Effector memory CD8-positive, alpha-beta T cell (primary cell): Measurements from ENCODE around the gene KITLG.
"Not testable (repeated sequence)": the region's sequence is repeated elsewhere in the genome, so short reads cannot be mapped to it uniquely, and the experiment has no call there.

Experiments
- ATAC-seq: fragments of 150-1000 bp; cut with Tn5 transposase; replicated peaks from 2 replicates; pipeline ENCODE4 v1.10.0; 2021; ENCODE audit warnings: mild to moderate bottlenecking, moderate library complexity
- DNase-seq, 3 experiments: peaks; one replicate each; pipeline ENCODE4 v3.0.0; 2021
- H3K27ac Mint-ChIP-seq, 2 donors: one replicate each; pipeline ENCODE4 v1.8.0; 2022; ENCODE audit warnings: mild to moderate bottlenecking in 2 of 2, mixed read lengths in 2 of 2, moderate library complexity in 2 of 2
- H3K27me3 Mint-ChIP-seq, 2 donors: one replicate each; pipeline ENCODE4 v1.8.0; 2022; ENCODE audit warnings: mixed read lengths in 2 of 2
- H3K36me3 Mint-ChIP-seq: one replicate; pipeline ENCODE4 v1.8.0; 2022; ENCODE audit warnings: mild to moderate bottlenecking, moderate library complexity, mixed read lengths; ENCODE audit not compliant: insufficient read depth
- H3K4me1 Mint-ChIP-seq, 2 donors: one replicate each; pipeline ENCODE4 v1.8.0; 2022; ENCODE audit warnings: low read depth in 2 of 2, mixed read lengths in 2 of 2
- H3K4me3 Mint-ChIP-seq, 2 donors: one replicate each; pipeline ENCODE4 v1.8.0; 2022; ENCODE audit warnings: mild to moderate bottlenecking in 2 of 2, mixed read lengths in 2 of 2, moderate library complexity in 2 of 2
- H3K9me3 Mint-ChIP-seq, 2 donors: one replicate each; pipeline ENCODE4 v1.8.0; 2022; ENCODE audit warnings: mixed read lengths in 2 of 2

Gene KITLG

DNA sequence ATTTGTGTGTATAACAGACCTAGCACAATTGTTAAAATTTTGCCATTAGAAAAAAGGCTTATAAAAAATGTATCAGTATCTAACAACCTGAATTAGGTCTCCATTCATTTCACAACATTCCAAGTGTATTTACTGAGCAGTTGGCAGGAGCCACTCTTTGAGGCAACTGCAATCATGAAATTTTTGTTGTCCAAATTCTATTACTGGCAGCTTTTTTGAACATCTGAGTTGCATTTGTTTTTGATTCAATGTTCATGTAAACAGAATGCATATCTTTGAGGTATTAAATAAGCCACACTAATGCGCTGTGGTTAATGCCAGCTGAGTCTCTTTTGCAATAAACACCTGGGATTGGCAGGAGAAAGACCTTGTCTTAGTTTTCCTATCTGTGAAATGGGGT lies 8.7 kb downstream of the KITLG start:
- ATAC-seq (no peak), DNase-seq (no peak)
- no peaks in the 10 kb centered on the region for H3K36me3 Mint-ChIP-seq
- no peak overlapping the region for H3K27ac Mint-ChIP-seq
- H3K9me3 Mint-ChIP-seq: no peaks in the 10 kb centered on the region
- H3K4me3 Mint-ChIP-seq: no peak overlapping the region
- H3K27me3 Mint-ChIP-seq: no peaks in the 10 kb centered on the region
- no peaks in the 10 kb centered on the region for H3K4me1 Mint-ChIP-seq

DNA sequence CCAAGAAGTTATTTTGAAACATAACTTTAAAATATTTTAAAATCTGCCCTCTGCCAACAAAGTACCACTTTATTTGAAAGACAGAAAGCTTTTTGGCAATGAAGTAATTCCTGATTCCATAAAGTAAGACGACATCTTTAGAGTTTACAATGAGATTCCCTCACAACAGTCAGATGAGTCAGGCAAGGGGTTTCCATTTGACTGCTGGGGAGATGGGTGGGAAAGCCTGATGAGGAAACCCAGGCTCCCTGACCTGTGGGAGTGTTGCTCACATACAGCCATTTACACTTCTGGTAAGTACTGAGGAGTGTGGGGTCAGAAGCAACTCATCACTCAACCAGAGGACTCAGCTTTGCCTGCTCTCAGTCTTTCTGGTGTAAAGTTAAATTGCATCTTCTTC lies 10.2 kb downstream of the KITLG start:
- Mint-ChIP-seq H3K9me3 (no peaks in the 10 kb centered on the region), H3K36me3 (no peaks in the 10 kb centered on the region), H3K27ac (no peak overlapping the region), H3K4me1 (no peaks in the 10 kb centered on the region), H3K27me3 (no peaks in the 10 kb centered on the region), H3K4me3 (no peak overlapping the region)
- ATAC-seq (no peak), DNase-seq (no peak)

DNA sequence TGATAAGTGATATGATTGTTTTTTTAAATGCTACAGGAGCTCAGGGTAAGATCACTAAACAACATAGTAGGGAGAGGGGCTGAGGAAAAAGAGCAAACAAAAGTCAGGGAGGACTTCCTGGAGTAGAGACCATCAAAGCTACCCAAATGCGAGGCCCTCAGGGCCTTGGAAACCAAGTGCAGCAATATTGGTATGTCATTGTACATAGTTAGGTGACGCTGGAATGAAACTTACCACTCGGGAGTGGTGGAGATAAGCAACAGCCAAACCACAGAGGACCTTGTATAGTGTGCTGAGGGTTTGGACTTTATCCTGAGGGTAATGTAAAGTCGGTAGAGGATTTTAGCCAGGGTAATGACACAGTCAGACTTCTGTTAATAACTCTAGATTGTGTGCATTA lies 13.8 kb downstream of the KITLG start:
- Mint-ChIP-seq H3K27ac (no peak overlapping the region), H3K9me3 (no peaks in the 10 kb centered on the region), H3K4me3 (no peak overlapping the region), H3K4me1 (no peaks in the 10 kb centered on the region), H3K27me3 (no peaks in the 10 kb centered on the region), H3K36me3 (no peaks in the 10 kb centered on the region)
- ATAC-seq (no peak), DNase-seq (no peak)

DNA sequence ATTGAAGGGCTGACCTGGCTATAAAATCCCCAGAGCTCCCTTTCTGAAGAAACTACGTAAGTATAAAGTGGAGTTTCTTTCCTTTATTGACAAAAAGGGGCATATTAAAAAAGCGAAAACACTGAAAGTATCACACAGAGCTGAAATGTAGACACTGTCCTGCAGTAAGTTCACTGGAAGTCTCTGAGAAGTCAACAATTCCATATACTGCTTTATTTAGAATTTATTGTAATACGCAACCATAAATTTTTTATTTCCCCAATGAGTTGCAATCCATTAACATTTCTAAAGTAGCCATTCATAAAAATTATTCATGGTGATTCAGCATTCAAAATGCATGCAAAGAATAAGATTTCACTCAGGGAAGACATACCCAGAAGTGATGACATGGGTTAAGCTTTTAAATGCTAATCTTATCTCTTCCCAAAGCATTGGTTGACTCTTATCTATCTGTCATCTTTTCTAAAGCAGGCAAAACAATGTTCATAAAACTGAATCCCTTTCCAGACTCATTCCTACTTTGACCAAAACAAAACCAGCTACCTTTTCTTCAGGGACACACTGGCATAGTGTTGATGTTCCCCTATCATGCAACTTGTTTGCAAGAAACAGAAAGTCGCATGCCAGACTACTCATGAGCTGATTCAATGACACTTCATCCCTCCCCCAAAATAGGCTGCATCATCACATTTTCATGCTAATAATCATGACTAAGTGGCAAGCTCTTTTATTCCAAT lies 17.3 kb downstream of the KITLG start:
- no peaks in the 10 kb centered on the region for H3K9me3 Mint-ChIP-seq
- no peak overlapping the region for H3K4me3 Mint-ChIP-seq
- DNase-seq (no peak), ATAC-seq (no peak)
- no peaks in the 10 kb centered on the region for H3K36me3 Mint-ChIP-seq
- H3K4me1 Mint-ChIP-seq: no peaks in the 10 kb centered on the region
- no peaks in the 10 kb centered on the region for H3K27me3 Mint-ChIP-seq
- no peak overlapping the region for H3K27ac Mint-ChIP-seq

DNA sequence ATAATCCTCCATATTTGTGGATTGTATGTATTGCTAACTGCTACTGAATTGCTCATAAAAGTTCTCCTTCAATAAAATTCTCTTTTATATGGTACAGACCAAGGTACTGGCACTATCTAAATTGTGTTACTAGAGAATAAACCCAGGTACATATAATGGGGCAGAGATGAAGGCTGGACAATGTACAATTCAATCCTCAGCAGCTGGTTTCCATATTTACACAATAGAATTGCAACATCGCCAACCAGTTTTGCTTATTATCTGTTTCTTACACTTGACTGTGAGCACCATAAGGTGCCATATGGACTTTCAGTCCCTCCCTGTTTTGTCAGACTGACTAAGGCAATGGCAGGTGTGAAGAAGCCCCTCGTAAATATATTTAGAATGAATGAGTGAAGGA lies 18.1 kb downstream of the KITLG start:
- Mint-ChIP-seq H3K36me3 (no peaks in the 10 kb centered on the region), H3K9me3 (no peaks in the 10 kb centered on the region), H3K4me1 (no peaks in the 10 kb centered on the region), H3K4me3 (no peak overlapping the region), H3K27me3 (no peaks in the 10 kb centered on the region), H3K27ac (no peak overlapping the region)
- ATAC-seq (no peak), DNase-seq (no peak)

DNA sequence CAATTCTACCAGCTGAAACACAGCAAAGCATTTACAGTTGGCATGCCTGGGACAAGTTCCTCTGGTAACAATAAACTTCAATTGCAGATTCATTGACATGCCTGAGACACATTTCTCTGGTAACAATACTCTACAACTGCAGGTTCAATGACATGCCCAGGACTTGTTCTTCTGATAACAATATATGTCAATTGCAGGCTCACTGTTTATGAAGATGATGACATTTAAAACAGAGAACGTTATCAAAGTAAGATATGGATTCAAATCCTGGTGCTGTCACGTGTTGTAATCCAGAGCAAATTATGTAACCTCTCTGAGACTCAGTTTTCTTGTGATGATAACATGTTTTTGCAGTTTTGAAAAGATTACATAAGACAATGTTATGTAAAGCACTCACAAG lies 20.5 kb downstream of the KITLG start:
- no peak overlapping the region for H3K4me3 Mint-ChIP-seq
- H3K36me3 Mint-ChIP-seq: no peaks in the 10 kb centered on the region
- DNase-seq: no peak
- H3K27ac Mint-ChIP-seq: no peak overlapping the region
- no peaks in the 10 kb centered on the region for H3K4me1 Mint-ChIP-seq
- no peak for ATAC-seq
- H3K9me3 Mint-ChIP-seq: no peaks in the 10 kb centered on the region
- H3K27me3 Mint-ChIP-seq: no peaks in the 10 kb centered on the region

DNA sequence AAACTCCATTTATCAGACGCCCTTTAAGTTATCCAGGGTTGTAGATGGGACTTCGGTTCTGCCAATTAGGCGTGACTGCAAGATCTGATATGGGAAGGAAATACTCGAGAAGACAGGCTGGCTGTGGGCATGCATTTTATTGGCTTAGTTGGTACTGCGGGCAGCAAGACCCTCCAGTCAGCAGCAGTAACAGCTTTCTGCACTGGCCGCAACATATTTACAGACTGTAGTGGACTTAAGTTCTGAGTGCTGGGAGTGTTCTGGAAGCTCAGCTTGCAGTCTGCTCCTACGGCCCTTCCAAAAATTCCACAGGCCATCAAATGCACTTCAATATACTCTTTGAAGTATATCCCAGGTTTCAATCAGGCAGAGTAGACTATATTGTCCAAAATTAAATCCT lies 21.1 kb downstream of the KITLG start:
- Mint-ChIP-seq H3K4me3 (no peak overlapping the region), H3K4me1 (no peaks in the 10 kb centered on the region), H3K9me3 (no peaks in the 10 kb centered on the region), H3K36me3 (no peaks in the 10 kb centered on the region), H3K27me3 (no peaks in the 10 kb centered on the region), H3K27ac (no peak overlapping the region)
- DNase-seq: no peak
- no peak for ATAC-seq

DNA sequence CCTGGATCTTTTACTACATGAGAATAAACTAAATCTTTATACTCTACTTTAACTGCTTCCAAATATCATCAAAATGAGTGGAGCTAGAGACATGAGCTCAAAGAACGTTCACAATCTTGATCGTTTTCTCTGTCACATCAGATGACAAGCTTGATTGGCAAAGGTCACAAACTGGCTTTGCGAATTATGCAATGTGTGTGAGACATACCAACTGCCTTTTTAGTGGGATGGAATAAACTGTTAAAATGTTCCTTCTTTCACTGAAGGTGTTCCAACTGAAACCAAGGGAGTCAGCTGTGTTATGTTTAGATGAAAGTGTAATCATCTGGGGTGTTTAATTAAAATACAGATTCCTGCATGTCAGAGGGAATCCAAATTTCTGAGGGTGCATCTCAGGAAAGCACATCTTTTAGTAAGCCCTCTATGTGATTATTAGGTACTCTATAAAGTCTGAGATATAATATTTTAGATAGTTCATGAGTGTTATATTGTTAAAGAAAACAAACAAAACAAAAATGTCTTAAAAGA lies 21.9 kb downstream of the KITLG start:
- H3K4me1 Mint-ChIP-seq: no peaks in the 10 kb centered on the region
- no peak for DNase-seq
- H3K27me3 Mint-ChIP-seq: no peaks in the 10 kb centered on the region

DNA sequence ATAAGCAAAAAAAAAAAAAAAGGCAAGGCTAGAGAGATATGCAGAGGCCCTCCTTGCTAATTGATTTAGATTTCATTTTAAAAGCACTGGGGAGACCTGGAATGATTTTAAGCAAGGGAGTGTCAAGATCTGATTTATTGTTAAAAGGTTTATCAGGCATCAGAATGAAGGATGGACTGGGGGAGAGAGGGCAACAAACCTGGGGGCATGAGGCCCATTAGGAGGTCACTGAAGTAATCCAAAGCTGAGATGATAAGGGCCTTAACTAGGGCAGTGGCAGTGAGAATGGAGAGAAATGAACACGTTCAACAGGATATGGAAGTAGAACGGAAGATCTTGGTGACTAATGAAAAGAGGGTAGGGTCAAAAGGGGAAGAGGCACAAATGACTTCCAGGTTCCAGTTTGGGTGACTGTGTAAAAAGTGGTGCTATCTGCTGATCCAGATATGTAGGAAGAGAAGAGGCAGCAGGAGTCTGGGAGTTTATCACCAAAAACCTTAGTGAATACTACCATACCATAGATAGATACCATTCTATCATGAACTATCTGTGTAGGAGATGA lies 24.0 kb downstream of the KITLG start:
- Mint-ChIP-seq H3K4me1 (no peaks in the 10 kb centered on the region), H3K36me3 (no peaks in the 10 kb centered on the region), H3K9me3 (no peaks in the 10 kb centered on the region), H3K27me3 (no peaks in the 10 kb centered on the region), H3K4me3 (no peak overlapping the region), H3K27ac (no peak overlapping the region)
- ATAC-seq (no peak), DNase-seq (no peak)

More for the DNA sequence above, 21.9 kb downstream of the KITLG start:
- Mint-ChIP-seq H3K4me3 (no peak overlapping the region), H3K36me3 (no peaks in the 10 kb centered on the region), H3K9me3 (no peaks in the 10 kb centered on the region), H3K27ac (no peak overlapping the region)
- no peak for ATAC-seq

DNA sequence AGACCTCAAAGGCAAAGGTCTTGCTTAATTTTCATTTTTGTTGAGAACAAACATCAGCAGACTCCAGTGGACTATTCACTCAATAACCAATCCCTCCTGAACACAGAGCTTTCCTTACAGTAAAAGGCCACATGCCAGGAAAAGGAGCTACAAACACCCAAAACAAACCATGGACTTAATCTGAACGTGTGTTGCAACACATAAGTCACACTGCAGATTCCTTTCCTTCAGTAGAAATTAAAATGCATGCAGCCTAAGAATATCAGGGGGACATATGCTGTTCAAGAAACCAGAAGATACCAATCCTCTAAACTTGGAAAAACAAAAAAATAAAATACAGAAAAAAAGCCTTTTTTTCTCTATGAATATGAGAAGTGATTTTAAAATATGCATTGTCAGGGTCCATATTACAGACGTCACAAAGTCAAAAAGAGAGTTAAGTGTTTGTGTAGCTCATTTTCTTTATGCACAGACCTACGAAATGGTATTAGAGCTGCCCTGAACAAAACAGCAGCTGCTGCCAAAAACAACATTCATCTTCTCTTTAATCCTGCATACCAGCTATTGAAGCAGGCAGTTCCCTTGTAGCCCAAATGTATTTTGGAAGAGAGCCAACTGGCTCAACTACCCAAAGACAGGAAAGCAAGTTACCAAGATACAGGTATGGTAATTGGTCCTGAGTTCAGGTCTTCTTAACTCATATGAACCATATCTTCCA lies 26.2 kb downstream of the KITLG start:
- no peaks in the 10 kb centered on the region for H3K27me3 Mint-ChIP-seq
- no peak overlapping the region for H3K27ac Mint-ChIP-seq
- H3K36me3 Mint-ChIP-seq: no peaks in the 10 kb centered on the region
- H3K9me3 Mint-ChIP-seq: no peaks in the 10 kb centered on the region
- no peak overlapping the region for H3K4me3 Mint-ChIP-seq
- ATAC-seq (no peak), DNase-seq (no peak)
- H3K4me1 Mint-ChIP-seq: no peaks in the 10 kb centered on the region

DNA sequence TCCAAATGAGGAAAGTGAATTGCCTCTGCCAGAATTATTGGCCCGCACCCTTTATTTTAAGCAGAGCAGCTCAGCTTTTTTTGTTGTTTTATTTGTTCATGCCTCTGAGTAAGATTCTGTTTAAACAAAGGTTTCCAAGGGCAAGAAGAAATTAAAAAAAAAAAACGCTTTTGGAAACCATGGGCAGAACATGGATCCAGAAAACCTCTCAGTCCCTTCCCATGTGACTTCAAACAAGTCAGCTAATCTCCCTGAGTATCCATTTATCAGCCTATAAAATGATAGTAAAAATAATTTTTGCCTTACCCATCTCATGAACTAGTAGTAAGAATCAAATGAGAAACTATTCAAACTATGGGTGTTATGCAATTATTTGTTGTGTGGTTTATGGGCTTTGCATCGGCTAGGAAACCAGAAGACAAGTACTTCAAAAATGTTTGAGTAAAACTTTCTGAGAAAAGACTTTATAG lies 27.6 kb downstream of the KITLG start:
- Mint-ChIP-seq H3K9me3 (peaks cover 0 to 2% of the 10 kb centered on the region in 2 donors), H3K4me3 (no peak overlapping the region), H3K36me3 (no peaks in the 10 kb centered on the region), H3K4me1 (no peaks in the 10 kb centered on the region), H3K27ac (no peak overlapping the region), H3K27me3 (no peaks in the 10 kb centered on the region)
- DNase-seq (no peak), ATAC-seq (no peak)

DNA sequence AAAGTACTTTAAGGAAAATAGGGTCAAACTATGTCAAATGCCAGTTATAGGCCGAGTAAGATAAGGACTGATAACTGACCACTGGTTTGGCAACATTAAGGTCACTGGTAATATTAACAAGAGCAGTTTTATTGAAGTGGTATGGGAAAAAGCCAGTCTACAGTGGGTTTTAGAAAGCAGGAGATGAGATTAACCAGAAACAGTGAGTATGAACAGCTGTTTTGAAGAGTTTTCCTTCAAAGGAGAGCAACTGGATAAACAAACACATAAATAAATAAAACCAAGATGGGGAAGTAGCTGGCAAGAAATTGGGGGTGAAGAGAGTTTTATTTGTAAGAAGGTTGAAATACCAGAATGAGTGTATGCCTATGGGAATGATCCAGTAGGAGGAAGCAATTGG lies 30.3 kb downstream of the KITLG start:
- ATAC-seq (no peak), DNase-seq (no peak)
- H3K27me3 Mint-ChIP-seq: no peaks in the 10 kb centered on the region
- H3K36me3 Mint-ChIP-seq: no peaks in the 10 kb centered on the region
- H3K9me3 Mint-ChIP-seq: peaks cover 0 to 4% of the 10 kb centered on the region in 2 donors
- no peaks in the 10 kb centered on the region for H3K4me1 Mint-ChIP-seq
- H3K4me3 Mint-ChIP-seq: no peak overlapping the region
- no peak overlapping the region for H3K27ac Mint-ChIP-seq

DNA sequence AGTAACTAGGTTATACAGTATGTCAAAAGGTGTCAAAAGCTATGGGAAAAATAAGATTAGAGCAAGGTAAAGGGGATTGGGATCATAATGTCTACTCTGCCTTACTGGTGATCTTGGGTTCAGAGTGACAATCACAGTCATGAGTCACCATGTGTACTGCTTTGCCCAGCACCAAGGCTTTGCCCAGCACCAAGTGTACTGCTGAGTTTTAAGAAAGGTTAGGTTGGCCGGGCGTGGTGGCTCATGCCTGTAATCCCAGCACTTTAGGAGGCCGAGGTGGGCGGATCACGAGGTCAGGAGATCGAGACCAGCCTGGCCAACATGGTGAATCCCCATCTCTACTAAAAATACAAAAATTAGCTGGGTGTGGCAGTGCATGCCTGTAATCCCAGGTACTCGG lies 32.3 kb downstream of the KITLG start:
- H3K9me3 Mint-ChIP-seq, ATAC-seq, DNase-seq, H3K27ac Mint-ChIP-seq, H3K4me3 Mint-ChIP-seq, H3K4me1 Mint-ChIP-seq, H3K27me3 Mint-ChIP-seq, H3K36me3 Mint-ChIP-seq: not testable (repeated sequence)

DNA sequence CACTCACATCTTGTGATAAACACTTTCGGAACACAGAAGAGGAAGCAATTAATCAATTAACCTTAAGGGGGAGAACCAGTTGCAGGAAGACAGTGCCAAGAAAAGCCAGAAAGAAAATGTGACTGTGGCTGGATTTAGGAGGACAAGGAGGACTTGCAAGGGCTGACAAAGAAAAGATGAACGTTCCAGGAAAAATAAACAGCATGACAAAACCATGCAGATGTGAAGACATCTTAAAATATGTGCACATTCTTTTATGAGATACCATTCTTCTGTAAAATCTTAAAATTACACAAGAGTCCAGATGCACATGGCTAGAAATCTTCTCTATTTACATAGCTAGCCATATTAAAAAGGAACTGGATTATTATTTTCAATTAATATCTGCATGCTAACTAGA lies 33.4 kb downstream of the KITLG start:
- Mint-ChIP-seq H3K36me3 (no peaks in the 10 kb centered on the region), H3K27ac (no peak overlapping the region), H3K4me3 (no peak overlapping the region), H3K9me3 (peaks cover 0 to 4% of the 10 kb centered on the region in 2 donors), H3K27me3 (no peaks in the 10 kb centered on the region), H3K4me1 (no peaks in the 10 kb centered on the region)
- ATAC-seq (no peak), DNase-seq (no peak)
